ENCODE results near the gene CDIPT.

DNA sequence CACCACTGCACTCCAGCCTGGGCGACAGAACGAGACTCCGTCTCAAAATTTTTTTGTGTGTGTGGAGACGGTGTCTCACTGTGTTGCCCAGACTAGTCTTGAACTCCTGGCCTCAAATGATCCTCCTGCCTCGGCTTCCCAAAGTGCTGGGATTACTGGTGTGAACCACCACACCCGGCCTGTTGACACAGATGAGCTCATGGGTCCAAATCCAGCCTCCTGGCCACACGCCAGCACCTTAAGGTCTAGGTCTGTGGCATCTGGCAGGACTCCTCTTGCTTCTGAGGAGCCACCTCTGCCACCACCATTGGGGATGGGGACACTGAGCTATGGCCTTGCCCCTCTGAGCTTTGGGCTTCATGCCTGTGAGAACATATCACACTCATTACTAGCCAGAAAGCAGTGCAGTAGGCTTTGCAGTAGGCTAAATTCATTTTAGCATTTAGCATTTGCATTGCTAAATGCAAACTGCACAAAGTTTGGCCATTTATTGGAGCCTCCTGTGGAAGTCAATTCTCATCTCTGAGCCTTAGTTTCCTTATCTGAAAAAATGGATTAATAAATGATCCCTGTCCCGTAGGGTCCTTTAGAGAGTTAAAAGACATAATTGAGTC is 5.5 kb upstream of the CDIPT start:
- TF ChIP-seq SUZ12 (IDR thresholded peaks at IDR 0.05; ENCODE audit: extremely low read depth, insufficient read depth, insufficient read length) (no peak), ZNF274 (IDR thresholded peaks at IDR 0.05; ENCODE audit: low read depth, low read length) (no peak)

Data from NT2/D1 (cell line).